GM12872 (cell line): ENCODE measurements around the gene GNE.

Experiments used
- TF ChIP-seq, protein P1 (sequence below): IDR thresholded peaks from 3 replicates; pipeline ENCODE4 v1.5.1; 2011; ENCODE audit warnings: low read depth, mild to moderate bottlenecking, low read length, moderate library complexity; ENCODE audit not compliant: insufficient read depth

Gene GNE

DNA sequence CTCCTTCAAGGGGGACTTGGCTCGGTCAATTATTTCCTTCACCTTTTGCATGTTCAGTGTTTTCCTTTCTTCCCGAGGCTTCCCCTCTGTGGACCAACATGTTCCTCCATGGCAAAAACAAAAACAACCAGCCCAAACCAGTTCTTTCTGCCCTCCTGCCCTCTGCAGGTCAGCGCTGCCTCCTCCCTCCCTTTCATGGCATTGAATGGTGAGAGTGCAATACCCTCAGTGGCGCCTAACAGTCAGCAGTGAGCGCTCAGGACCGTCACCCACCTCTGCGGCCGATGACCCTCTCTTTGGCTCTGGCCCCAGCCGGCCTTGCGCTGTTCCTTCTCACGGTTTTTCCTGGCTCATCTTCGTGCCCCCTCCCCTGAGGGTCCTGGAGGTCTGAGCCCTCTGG is 34.4 kb upstream of the GNE start:
- TF ChIP-seq, protein P1, sequence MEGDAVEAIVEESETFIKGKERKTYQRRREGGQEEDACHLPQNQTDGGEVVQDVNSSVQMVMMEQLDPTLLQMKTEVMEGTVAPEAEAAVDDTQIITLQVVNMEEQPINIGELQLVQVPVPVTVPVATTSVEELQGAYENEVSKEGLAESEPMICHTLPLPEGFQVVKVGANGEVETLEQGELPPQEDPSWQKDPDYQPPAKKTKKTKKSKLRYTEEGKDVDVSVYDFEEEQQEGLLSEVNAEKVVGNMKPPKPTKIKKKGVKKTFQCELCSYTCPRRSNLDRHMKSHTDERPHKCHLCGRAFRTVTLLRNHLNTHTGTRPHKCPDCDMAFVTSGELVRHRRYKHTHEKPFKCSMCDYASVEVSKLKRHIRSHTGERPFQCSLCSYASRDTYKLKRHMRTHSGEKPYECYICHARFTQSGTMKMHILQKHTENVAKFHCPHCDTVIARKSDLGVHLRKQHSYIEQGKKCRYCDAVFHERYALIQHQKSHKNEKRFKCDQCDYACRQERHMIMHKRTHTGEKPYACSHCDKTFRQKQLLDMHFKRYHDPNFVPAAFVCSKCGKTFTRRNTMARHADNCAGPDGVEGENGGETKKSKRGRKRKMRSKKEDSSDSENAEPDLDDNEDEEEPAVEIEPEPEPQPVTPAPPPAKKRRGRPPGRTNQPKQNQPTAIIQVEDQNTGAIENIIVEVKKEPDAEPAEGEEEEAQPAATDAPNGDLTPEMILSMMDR, result no peak

DNA sequence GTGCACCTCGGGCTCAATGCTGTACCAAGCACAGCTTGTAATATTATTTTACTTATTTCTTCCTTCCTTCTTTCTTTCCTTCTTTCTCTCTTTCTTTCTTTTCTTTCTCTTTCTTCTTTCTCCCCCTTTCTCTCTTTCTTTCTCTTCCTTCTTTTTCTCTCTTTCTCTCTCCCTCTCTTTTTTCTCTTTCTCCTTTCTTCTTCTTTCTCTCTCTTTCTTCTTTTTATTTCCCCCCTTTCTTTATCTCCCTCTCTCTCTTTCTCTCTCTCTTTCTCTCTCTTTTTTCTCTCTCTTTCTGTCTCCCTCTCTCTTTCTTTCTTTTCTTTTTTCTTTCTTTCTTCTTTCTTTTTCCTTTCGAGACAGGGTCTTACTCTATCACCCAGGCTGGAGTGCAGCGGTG is 32.7 kb upstream of the GNE start:
- TF ChIP-seq, protein P1, result no peak

DNA sequence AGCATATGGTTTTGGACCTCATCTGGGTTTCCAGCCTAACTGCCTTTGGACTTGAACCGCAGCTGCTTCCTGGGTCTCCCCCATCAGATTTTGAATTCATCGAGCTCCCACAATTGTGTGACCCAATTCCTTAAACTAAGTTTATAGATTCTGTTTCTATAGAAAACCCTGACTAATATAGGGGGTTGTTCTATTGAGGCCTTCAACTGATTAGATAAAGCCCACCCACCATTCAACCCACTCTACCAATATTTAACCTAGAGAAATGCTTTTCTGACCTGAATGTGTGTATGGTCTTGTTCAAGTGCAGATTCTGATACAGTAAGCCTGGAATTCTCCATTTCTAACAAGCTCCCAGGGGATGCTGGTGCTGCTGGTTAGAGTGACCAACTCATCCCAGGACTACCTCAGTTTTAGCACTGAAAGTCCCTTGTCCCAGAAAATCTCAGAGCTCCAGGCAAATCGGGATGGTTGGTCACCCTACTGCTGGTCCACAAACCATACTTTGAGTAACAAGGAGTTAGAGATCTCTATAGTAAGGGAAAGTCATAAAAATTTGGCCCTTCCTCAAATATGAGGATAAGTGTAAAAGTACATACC is 31.7 kb upstream of the GNE start:
- TF ChIP-seq, protein P1, result no peak

DNA sequence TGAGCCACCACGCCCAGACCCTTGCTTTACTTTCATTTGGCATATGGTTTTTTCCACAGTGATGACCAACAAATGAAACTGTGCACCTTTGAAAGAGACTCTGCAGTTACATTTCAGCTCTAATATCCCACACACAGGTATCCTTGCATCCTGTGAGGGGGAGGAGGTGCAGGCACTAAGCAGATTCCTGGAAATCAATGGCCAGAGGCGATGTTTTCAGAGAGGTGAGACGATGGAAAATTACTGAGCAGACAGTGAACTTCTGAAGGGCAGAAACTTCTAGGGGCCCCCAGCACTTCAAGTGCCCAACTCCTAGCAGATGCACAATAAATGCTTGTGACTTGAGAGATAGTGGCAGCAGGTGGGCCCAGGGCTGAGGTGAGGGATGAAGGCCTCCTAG is 29.8 kb upstream of the GNE start:
- TF ChIP-seq, protein P1, result no peak

DNA sequence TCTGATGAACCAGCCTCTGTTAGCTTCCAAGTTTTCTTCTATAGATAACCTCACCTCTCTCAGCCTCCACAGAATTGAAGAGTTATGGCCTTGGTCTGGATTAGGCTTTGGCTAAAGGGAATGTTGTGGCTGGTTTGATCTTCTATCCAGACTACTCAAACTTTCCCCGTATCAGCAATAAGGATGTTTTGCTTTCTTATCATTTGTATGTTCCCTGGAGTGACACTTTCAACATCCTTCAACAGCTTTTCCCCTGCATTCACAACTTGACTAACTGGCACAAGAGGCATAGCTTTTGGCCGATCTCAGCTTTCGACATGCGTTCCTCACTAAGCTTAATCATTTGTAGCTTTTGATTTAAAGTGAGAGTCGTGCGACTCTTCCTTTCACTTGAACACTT is 28.1 kb upstream of the GNE start:
- TF ChIP-seq, protein P1, result no peak

DNA sequence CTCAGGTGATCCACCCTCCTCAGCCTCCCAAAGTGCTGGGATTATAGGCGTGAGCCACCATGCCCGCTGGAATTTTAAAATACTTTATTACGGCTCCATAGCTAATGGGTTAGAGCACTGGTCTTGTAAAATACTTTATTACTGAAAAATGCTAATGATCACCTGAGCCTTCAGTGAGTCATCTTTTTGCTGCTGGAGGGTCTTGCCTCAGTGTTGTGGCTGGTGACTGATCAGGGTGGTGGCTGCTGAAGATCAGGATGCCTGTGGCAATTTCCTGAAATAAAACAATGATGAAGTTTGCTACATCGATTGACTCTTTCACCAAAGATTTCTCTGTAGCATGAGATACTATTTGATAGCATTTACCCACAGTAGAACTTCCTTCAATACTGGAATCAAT is 26.0 kb upstream of the GNE start:
- TF ChIP-seq, protein P1, result no peak

DNA sequence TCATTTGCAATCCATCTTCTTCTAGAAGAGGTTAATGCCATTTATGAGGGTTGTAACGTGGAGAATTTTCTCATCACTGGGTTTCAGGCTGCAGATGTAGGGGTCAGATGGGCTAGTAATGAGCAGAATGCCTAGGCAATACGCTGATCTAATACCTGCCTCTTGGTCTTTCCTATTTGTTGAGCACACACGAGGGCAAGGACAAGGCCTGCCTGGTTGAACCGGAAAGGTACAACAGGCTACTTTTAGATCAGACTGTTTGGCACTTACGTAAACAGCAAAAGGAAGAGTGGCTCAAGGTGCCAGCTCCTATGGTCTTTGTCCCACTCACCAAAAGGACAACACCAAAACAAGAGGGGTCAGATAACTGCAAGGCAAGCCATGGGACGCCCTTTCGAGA is 24.0 kb upstream of the GNE start:
- TF ChIP-seq, protein P1, result no peak
